HepG2 (cell line): ENCODE data around the gene SIGLEC1. TPM values are rescaled to one million over a fixed set of nuclear protein-coding genes. Genes with fewer than 3 reads are reported as not detected.

Source experiments
- ATF1 ChIP-seq: IDR thresholded peaks from 2 replicates; pipeline ENCODE4 v1.6.1; 2016; ENCODE audit warnings: mild to moderate bottlenecking, control low read depth
- CEBPB ChIP-seq: IDR thresholded peaks from 2 replicates; pipeline ENCODE4 v1.6.1; 2011; ENCODE audit warnings: low read depth, low read length, improper control_type of control experiment, borderline replicate concordance
- E2F1 ChIP-seq: sonication (generic); formaldehyde crosslinking; IDR thresholded peaks from 2 replicates; pipeline ENCODE4 v1.5.0; 2020; ENCODE audit warnings: missing genetic modification reagents
- EEA1 ChIP-seq: sonication (generic); formaldehyde crosslinking; IDR thresholded peaks from 2 replicates; pipeline ENCODE4 v1.5.1; 2020; ENCODE audit warnings: mild to moderate bottlenecking, missing genetic modification reagents, borderline replicate concordance
- FIP1L1 ChIP-seq: fragments of 200-400 bp; formaldehyde crosslinking; IDR thresholded peaks from 2 replicates; pipeline ENCODE4 v1.6.1; 2018; ENCODE audit warnings: low read depth, mild to moderate bottlenecking, low read length, moderate library complexity, borderline replicate concordance; ENCODE audit not compliant: insufficient read depth
- FOXK1 ChIP-seq: sonication (generic); formaldehyde crosslinking; IDR thresholded peaks from 2 replicates; pipeline ENCODE4 v1.4.0; 2020; ENCODE audit warnings: low read depth, missing genetic modification reagents, borderline replicate concordance
- HIC2 ChIP-seq: sonication (generic); formaldehyde crosslinking; IDR thresholded peaks from 2 replicates; pipeline ENCODE4 v1.9.0; 2022; ENCODE audit warnings: low read depth, missing genetic modification reagents
- HOXA3 ChIP-seq: sonication (generic); formaldehyde crosslinking; IDR thresholded peaks from 2 replicates; pipeline ENCODE4 v1.5.0; 2020; ENCODE audit warnings: missing genetic modification reagents
- POLR2G ChIP-seq: fragments of 200-400 bp; formaldehyde crosslinking; IDR thresholded peaks from 2 replicates; pipeline ENCODE4 v1.6.1; 2018; ENCODE audit warnings: mild to moderate bottlenecking, low read depth, low read length, moderate library complexity
- RERE ChIP-seq: IDR thresholded peaks from 2 replicates; pipeline ENCODE4 v1.6.1; 2016; ENCODE audit warnings: low read depth, missing genetic modification reagents, missing compliant biosample characterization
- ZBTB34 ChIP-seq: sonication (generic); formaldehyde crosslinking; IDR thresholded peaks from 2 replicates; pipeline ENCODE4 v1.8.0; 2022; ENCODE audit warnings: mild to moderate bottlenecking, missing genetic modification reagents
- ZNF253 ChIP-seq: sonication (generic); formaldehyde crosslinking; IDR thresholded peaks from 2 replicates; pipeline ENCODE4 v1.8.0; 2022; ENCODE audit warnings: mild to moderate bottlenecking, missing genetic modification reagents, borderline replicate concordance
- ZNF552 ChIP-seq: sonication (generic); formaldehyde crosslinking; IDR thresholded peaks from 2 replicates; pipeline ENCODE4 v1.9.0; 2022; ENCODE audit warnings: missing genetic modification reagents, mild to moderate bottlenecking, borderline replicate concordance
- polyA plus RNA-seq, 8 experiments: library from polyadenylated mRNA; depleted of rRNA in 3 of 8; stranded (reverse) in 7 of 8; unstranded in 1 of 8; fragments of >200 nt; fragmentation: Illumina TruSeq in 4 of 8; extraction: Trizol in 4 of 8; gene quantifications; 2 replicates each; pipeline versions ENCODE4 v1.2.1 to v1.2.3, GENCODE V29; 2011 to 2016; ENCODE audit warnings: low read depth in 4 of 8, missing spikeins in 1 of 8, mixed read lengths in 1 of 8; ENCODE audit not compliant: insufficient read depth in 1 of 8
- total RNA-seq, 5 experiments: library from RNA; depleted of rRNA; stranded (reverse); fragments of >200 nt; fragmentation: Illumina TruSeq; extraction: Trizol; gene quantifications; 2 replicates each; pipeline ENCODE4 v1.2.3, GENCODE V29; 2016; ENCODE audit warnings: low read depth in 1 of 5
- TF ChIP-seq, protein P1 (sequence below): sonication (generic); formaldehyde crosslinking; IDR thresholded peaks from 2 replicates; pipeline ENCODE4 v1.8.0; 2022; ENCODE audit warnings: mild to moderate bottlenecking, missing genetic modification reagents, borderline replicate concordance

Gene SIGLEC1
- total and polyA plus RNA-seq, 2 of the 13 experiments (the other 11 are each of a cell fraction or from before 2014, with no cell fraction given), result 0.01 TPM; not detected in 1

- TF ChIP-seq RERE (CRISPR knock-in tag) (no peak), E2F1 (CRISPR knock-in tag) (no peak), FIP1L1 (no peak), HIC2 (CRISPR knock-in tag) (no peak), ZNF552 (CRISPR knock-in tag) (no peak), HOXA3 (CRISPR knock-in tag) (no peak), FOXK1 (CRISPR knock-in tag) (no peak), CEBPB (no peak), EEA1 (no peak), ZNF253 (CRISPR knock-in tag) (no peak), ATF1 (CRISPR knock-in tag) (no peak), ZBTB34 (CRISPR knock-in tag) (no peak), POLR2G (no peak)
- TF ChIP-seq, protein P1, sequence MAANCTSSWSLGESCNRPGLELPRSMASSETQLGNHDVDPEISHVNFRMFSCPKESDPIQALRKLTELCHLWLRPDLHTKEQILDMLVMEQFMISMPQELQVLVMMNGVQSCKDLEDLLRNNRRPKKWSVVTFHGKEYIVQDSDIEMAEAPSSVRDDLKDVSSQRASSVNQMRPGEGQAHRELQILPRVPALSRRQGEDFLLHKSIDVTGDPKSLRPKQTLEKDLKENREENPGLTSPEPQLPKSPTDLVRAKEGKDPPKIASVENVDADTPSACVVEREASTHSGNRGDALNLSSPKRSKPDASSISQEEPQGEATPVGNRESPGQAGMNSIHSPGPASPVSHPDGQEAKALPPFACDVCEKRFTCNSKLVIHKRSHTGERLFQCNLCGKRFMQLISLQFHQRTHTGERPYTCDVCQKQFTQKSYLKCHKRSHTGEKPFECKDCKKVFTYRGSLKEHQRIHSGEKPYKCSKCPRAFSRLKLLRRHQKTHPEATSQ (CRISPR knock-in tag), result no peak
Observed at GRCh38 chr20:3753098-3753497, 40.7 kb upstream of the SIGLEC1 start (continued).
